Vagina (tissue), 2 donors: ENCODE results near the gene TEX2. TPM values are rescaled to one million over a fixed set of nuclear protein-coding genes. Genes with fewer than 3 reads are reported as not detected.
"Not testable (repeated sequence)": the region's sequence is repeated elsewhere in the genome, so short reads cannot be mapped to it uniquely, and the experiment has no call there.

Experiments
- DNase-seq, 2 donors: peaks; one replicate each; pipeline ENCODE4 v3.0.0-alpha.2; 2017; ENCODE audit errors: extremely low spot score in 2 of 2
- H3K27ac ChIP-seq: fragments of 200-600 bp; sonication (generic); one replicate; pipeline ENCODE4 v1.5.1; 2019
- H3K27me3 ChIP-seq: fragments of 200-600 bp; sonication (generic); one replicate; pipeline ENCODE4 v1.5.1; 2019
- H3K36me3 ChIP-seq, 2 donors: fragments of 200-600 bp; sonication (generic); one replicate each; pipeline ENCODE4 v1.5.1; 2017 to 2019
- H3K4me1 ChIP-seq: fragments of 200-600 bp; sonication (generic); one replicate; pipeline ENCODE4 v1.5.1; 2019
- H3K4me3 ChIP-seq, 2 donors: fragments of 200-600 bp; sonication (generic); 1 replicate in 1 of 2; 2 replicates in 1 of 2; pipeline ENCODE4 v1.5.1; 2016 to 2019
- H3K9me3 ChIP-seq: fragments of 200-600 bp; sonication (generic); one replicate; pipeline ENCODE4 v1.5.1; 2019
- POLR2A ChIP-seq, 2 donors: fragments of 450-650 bp; IDR thresholded peaks; one replicate each; pipeline ENCODE4 v1.6.1; 2017; ENCODE audit warnings: antibody characterized with exemption in 2 of 2, mild to moderate bottlenecking in 2 of 2, moderate library complexity in 2 of 2
- POLR2AphosphoS5 ChIP-seq, 2 donors: sonication (generic); formaldehyde crosslinking; IDR thresholded peaks; one replicate each; pipeline ENCODE4 v1.9.0; 2017; ENCODE audit warnings: antibody characterized with exemption in 2 of 2, mild to moderate bottlenecking in 2 of 2, low read depth in 1 of 2; ENCODE audit not compliant: insufficient read depth in 1 of 2
- intact Hi-C: fragments of 100-400 bp; cut with DNase I; formaldehyde crosslinking; loops from one replicate; pipeline ENCODE4 v1.15.1; 2023
- total RNA-seq: library from RNA; depleted of rRNA; stranded (reverse); fragments of >200 nt; gene quantifications from one replicate; pipeline ENCODE4 v1.2.3, GENCODE V29; 2016
- TF ChIP-seq, protein P1 (sequence below), 3 experiments: fragments of 450-650 bp in 2 of 3; fragments of 200-600 bp in 1 of 3; sonication (generic) in 1 of 3; IDR thresholded peaks; one replicate each; pipeline ENCODE4 v1.5.1; 2017 to 2019; ENCODE audit warnings: antibody characterized with exemption in 3 of 3, mild to moderate bottlenecking in 2 of 3, moderate library complexity in 2 of 3

Gene TEX2
- total RNA-seq, 1 donor from 2014 or later = 32.4 TPM

DNA sequence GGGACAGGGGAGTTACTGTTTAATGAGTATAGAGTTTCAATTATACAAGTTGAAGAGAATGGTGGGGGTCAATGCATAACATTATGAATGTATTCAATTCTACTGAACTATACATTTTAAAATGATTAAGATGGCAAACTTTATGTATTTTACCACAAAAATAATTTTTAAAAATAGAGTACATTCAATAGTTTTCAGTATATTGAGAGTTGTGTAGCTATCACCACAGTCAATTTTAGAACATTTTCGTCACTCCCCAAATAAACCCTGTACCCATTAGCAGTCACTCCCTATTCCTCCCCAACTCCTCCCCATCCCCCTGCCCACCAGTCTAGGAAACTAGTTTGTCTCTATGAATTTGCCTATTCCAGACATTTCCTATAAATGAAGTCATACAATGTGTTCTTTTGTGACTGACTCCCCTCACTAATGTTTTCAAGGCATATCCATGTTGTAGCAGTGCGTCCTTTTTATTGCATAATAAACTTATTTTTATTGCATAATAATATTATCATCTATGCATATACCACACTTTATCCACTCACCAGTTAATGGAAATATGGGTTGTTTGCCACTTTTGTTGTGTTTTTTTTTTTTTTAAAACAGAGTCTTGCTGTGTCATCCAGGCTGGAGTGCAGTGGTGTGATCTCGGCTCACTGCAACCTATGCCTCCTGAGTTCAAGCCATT lies 80.6 kb downstream of the TEX2 start:
- peak in 1 of 2 donors; percentile 49 for DNase-seq
- TF ChIP-seq, protein P1, sequence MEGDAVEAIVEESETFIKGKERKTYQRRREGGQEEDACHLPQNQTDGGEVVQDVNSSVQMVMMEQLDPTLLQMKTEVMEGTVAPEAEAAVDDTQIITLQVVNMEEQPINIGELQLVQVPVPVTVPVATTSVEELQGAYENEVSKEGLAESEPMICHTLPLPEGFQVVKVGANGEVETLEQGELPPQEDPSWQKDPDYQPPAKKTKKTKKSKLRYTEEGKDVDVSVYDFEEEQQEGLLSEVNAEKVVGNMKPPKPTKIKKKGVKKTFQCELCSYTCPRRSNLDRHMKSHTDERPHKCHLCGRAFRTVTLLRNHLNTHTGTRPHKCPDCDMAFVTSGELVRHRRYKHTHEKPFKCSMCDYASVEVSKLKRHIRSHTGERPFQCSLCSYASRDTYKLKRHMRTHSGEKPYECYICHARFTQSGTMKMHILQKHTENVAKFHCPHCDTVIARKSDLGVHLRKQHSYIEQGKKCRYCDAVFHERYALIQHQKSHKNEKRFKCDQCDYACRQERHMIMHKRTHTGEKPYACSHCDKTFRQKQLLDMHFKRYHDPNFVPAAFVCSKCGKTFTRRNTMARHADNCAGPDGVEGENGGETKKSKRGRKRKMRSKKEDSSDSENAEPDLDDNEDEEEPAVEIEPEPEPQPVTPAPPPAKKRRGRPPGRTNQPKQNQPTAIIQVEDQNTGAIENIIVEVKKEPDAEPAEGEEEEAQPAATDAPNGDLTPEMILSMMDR (IDR thresholded peaks at IDR 0.05) = no peak
- TF ChIP-seq POLR2A (IDR thresholded peaks at IDR 0.05) (no peak), POLR2AphosphoS5 (IDR thresholded peaks at IDR 0.05; ENCODE audit: insufficient read depth in 1 of 2, low read depth in 1 of 2) (no peak)
- Histone ChIP-seq H3K4me1 (peaks cover 14% of the 10 kb centered on the region), H3K27ac (no peak overlapping the region), H3K27me3 (no peaks in the 10 kb centered on the region), H3K36me3 (peaks cover 0 to 6% of the 10 kb centered on the region in 2 donors), H3K4me3 (no peak overlapping the region), H3K9me3 (no peaks in the 10 kb centered on the region)
- intact Hi-C loops = no loop called here

- H3K9me3 ChIP-seq = no peaks in the 10 kb centered on the region
- peaks cover 14% of the 10 kb centered on the region for H3K4me1 ChIP-seq
- TF ChIP-seq POLR2A (IDR thresholded peaks at IDR 0.05) (no peak), POLR2AphosphoS5 (IDR thresholded peaks at IDR 0.05; ENCODE audit: insufficient read depth in 1 of 2, low read depth in 1 of 2) (no peak)
- TF ChIP-seq, protein P1 (IDR thresholded peaks at IDR 0.05) = no peak
- no peak overlapping the region for H3K4me3 ChIP-seq
- peak overlapping the region; percentile 52 for H3K27ac ChIP-seq
- intact Hi-C loops = no loop called here
- H3K27me3 ChIP-seq = no peaks in the 10 kb centered on the region
- DNase-seq = no peak
- peaks cover 0 to 14% of the 10 kb centered on the region in 2 donors for H3K36me3 ChIP-seq
Measured at GRCh38 chr17:64180089-64181073, 82.7 kb downstream of the TEX2 start.

- intact Hi-C loops, H3K27ac ChIP-seq, H3K27me3 ChIP-seq, H3K9me3 ChIP-seq, H3K4me3 ChIP-seq: not testable (repeated sequence)
- peak in 1 of 2 donors; percentile 16 for DNase-seq
- Histone ChIP-seq H3K4me1 (peaks cover 11% of the 10 kb centered on the region), H3K36me3 (peaks cover 0 to 16% of the 10 kb centered on the region in 2 donors)
Measured at GRCh38 chr17:64179024-64179423, 84.0 kb downstream of the TEX2 start.

- intact Hi-C loops = no loop called here
- no peak for DNase-seq
- TF ChIP-seq POLR2A (IDR thresholded peaks at IDR 0.05) (no peak), POLR2AphosphoS5 (IDR thresholded peaks at IDR 0.05; ENCODE audit: insufficient read depth in 1 of 2, low read depth in 1 of 2) (no peak)
- TF ChIP-seq, protein P1 (IDR thresholded peaks at IDR 0.05) = no peak
- Histone ChIP-seq H3K4me1 (peaks cover 11% of the 10 kb centered on the region), H3K4me3 (no peak overlapping the region), H3K36me3 (peaks cover 0 to 16% of the 10 kb centered on the region in 2 donors), H3K9me3 (no peaks in the 10 kb centered on the region), H3K27me3 (no peaks in the 10 kb centered on the region), H3K27ac (no peak overlapping the region)
Measured at GRCh38 chr17:64178011-64178825, 84.8 kb downstream of the TEX2 start.
